ENCODE results near the gene FN1.

FN1 gene

GRCh38 chr2:215390550-215390913 lies 45.3 kb downstream of the FN1 start:
- no peak overlapping the region for H3K4me3 ChIP-seq (ENCODE audit: low read depth, low read length)

DNA sequence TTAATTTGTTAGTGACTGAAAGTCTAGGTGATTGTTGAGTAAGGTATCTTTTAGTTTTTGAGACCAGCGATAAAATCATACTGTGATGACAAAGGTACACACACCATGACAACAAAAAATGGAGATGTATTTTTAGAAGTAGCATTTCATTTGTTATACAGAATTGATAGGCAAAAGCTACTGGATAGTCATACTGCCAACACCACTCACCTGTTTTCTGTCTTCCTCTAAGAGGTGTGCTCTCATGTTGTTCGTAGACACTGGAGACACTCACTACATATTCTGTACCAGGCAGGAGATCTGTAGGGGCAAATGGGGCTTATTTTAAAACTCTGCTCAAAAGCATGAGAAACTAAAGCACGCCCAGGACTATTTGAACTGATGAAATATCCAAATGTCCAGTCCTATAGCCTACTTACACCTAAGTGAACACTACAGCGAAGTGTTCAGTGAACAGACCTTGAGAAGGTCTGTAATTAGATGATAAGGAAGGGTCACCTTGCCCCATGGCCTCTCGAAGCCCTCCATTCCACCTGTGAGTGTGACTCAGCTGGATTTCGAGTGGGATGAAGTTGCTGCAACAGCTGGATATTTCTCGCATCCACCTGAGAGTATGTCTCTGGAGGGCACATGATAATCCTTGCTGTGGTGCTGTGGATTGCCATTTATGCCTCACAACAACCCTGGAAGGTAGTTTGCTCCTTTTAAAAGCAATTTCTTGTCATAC lies 47.7 kb downstream of the FN1 start:
- no peak overlapping the region for H3K4me3 ChIP-seq (ENCODE audit: low read depth, low read length)

DNA sequence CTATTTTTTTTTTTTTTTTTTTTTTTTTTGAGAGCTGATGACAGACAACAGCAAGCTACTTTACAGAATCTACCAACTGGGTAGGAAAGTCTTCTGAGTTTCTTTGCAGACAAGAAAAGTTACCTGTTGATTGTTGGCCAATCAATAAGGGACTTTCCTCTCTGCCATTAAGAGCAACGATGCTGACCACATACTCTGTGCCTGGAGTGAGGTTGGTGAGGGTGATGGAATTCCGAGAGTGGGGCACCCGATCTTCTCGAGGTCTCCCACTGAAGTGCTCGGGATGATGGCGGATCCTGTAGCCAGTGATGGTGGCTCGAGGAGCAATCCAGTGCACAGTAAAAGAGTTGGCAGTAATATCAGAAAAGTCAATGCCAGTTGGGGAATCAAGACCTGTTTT lies 49.3 kb downstream of the FN1 start:
- H3K4me3 ChIP-seq (ENCODE audit: low read depth, low read length) = no peak overlapping the region

- no peak overlapping the region for H3K4me3 ChIP-seq (ENCODE audit: low read depth, low read length)
Measured at GRCh38 chr2:215384710-215385109, 51.2 kb downstream of the FN1 start.

DNA sequence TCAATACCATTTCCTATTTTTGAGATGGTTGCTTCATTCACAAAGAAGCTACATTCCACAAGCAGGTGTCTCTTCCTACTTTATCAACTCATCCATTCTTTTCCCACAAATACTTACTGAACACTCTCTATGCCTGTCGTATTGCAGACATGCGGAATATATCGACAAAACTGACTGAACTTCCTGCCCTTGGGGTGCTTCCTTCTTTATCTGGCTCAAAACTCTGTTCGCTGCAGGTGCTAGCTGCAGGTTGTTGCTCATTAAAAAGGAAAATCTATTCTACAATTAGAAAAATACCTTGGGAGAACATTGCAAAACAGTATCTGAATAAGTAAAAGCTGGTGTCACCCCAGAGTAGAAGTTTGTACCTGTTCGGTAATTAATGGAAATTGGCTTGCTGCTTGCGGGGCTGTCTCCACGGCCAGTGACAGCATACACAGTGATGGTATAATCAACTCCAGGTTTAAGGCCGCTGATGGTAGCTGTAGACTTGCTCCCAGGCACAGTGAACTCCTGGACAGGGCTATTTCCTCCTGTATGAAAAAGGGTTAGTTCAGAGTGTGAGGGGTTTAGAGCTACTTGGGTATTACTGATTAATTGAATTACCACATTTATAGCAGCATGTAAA lies 52.1 kb downstream of the FN1 start:
- no peak overlapping the region for H3K4me3 ChIP-seq (ENCODE audit: low read depth, low read length)

DNA sequence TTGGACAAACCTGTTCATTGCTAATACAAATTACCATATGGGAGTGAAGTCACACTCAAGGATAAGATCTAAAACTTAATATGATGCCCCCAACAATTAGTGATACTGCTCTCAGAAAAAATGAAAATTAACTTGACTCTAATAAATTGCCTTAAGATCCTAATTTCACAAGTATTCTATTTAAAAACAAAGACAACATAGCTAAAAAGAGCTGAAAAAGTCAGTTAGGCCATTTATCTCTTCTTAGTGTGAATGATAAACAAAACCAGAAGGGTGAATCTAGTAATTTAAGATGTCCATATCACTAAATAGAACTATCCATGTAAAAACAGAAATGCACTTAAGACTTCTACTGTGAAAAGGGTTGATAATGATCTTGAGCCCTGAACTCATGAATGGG lies 53.4 kb downstream of the FN1 start:
- H3K4me3 ChIP-seq (ENCODE audit: low read depth, low read length) = no peak overlapping the region

- no peak overlapping the region for H3K4me3 ChIP-seq (ENCODE audit: low read depth, low read length)
Measured at GRCh38 chr2:215382011-215382410, 53.9 kb downstream of the FN1 start.

DNA sequence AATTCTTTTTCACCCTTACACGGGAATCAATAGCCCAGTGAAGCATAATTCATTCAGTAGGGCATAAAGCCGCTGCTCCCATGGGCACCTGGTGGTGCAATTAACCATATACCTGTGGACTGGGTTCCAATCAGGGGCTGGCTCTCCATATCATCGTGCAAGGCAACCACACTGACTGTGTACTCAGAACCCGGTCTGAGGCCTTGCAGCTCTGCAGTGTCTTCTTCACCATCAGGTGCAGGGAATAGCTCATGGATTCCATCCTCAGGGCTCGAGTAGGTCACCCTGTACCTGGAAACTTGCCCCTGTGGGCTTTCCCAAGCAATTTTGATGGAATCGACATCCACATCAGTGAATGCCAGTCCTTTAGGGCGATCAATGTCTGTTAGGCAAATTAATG lies 55.2 kb downstream of the FN1 start:
- no peak overlapping the region for H3K4me3 ChIP-seq (ENCODE audit: low read depth, low read length)

GRCh38 chr2:215379948-215380347 lies 55.9 kb downstream of the FN1 start:
- no peak overlapping the region for H3K4me3 ChIP-seq (ENCODE audit: low read depth, low read length)

GRCh38 chr2:215379039-215379438 lies 56.8 kb downstream of the FN1 start:
- no peak overlapping the region for H3K4me3 ChIP-seq (ENCODE audit: low read depth, low read length)

GRCh38 chr2:215378045-215378444 lies 57.8 kb downstream of the FN1 start:
- no peak overlapping the region for H3K4me3 ChIP-seq (ENCODE audit: low read depth, low read length)

GRCh38 chr2:215377283-215377682 lies 58.6 kb downstream of the FN1 start:
- no peak overlapping the region for H3K4me3 ChIP-seq (ENCODE audit: low read depth, low read length)

- no peak overlapping the region for H3K4me3 ChIP-seq (ENCODE audit: low read depth, low read length)
Measured at GRCh38 chr2:215376103-215376780, 59.6 kb downstream of the FN1 start.

DNA sequence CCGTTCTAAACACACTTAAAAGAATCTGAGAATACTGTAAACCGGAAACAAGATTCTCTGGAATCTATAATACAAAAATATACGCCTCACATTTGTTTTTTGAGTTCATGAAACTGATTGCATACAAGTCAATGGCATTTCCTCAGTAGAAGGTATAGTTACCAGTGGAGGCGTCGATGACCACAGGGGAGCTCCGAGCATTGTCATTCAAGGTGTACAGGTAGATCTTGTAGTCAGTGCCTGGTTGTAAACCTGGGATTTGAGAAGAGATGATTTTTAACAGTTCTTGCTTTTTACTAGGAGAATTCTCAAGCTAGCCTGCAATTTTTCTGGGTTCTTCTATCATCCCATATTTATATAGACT lies 60.4 kb downstream of the FN1 start:
- no peak overlapping the region for H3K4me3 ChIP-seq (ENCODE audit: low read depth, low read length)

DNA sequence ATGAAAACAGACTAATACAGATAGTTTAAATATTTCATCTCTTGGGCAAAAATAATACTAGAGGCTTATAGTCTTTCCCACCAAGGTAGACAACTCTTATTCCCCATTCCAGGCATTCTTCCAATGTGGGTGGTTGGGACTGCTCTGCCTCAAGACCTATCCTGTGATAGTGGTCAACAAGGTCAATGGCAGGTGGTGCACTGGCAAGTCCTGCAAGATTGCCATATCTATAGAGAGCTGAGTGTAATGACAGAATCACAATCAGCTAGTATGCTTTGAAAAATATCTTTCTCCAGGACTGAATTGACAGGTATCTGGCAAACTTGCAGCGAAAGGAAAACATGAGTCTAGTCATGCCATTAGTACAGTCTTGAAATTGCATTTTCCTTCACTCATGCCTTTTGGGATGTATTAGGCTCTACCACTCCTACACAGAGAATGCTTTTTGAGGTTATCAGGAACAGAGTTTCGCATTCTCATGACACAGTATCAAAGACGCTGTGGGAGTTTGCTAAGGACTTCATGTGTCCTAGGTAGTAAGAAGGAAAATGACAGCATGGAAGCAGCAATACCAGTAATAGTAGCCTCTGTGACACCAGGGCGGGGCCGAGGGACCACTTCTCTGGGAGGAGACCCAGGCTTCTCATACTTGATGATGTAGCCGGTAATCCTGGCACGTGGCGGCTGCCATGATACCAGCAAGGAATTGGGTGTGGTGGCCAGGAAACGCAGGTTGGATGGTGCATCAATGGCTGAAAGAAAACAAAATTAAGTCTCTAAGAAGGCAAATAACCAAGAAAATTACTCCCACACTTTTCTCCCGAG lies 61.0 kb downstream of the FN1 start:
- no peak overlapping the region for H3K4me3 ChIP-seq (ENCODE audit: low read depth, low read length)

- H3K4me3 ChIP-seq (ENCODE audit: low read depth, low read length) = no peak overlapping the region
Measured at GRCh38 chr2:215374002-215374401, 61.9 kb downstream of the FN1 start.

DNA sequence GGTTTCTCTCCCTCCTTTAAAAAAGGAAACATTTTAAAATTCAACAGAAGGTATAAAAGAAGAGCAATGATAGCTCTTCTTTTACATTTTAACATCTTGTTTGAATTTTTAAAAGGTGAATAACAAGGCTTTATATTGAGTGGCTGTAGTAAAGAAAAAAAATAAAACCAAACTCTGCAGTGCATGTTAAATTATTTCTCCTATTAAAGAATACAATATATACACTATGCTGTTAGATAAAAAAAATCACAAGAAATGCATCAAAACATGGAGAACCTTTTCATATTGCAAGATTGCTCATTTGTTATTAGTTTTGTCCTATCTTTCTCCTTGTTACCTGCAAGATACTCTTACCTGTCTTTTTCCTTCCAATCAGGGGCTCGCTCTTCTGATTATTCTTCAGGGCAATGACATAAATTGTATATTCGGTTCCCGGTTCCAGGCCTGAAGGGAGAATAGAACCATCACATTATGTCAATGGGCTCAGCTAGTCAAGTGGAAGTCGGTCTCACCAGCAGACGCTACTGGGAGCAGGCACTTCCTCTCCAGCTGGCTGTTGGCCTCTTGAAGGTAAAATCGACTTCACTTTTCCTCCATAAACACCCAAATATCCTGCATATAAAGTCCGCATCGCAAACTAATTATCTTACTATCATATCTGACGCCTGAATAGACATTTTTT lies 62.8 kb downstream of the FN1 start:
- H3K4me3 ChIP-seq (ENCODE audit: low read depth, low read length) = no peak overlapping the region

- no peak overlapping the region for H3K4me3 ChIP-seq (ENCODE audit: low read depth, low read length)
Measured at GRCh38 chr2:215371915-215372897, 63.7 kb downstream of the FN1 start.

DNA sequence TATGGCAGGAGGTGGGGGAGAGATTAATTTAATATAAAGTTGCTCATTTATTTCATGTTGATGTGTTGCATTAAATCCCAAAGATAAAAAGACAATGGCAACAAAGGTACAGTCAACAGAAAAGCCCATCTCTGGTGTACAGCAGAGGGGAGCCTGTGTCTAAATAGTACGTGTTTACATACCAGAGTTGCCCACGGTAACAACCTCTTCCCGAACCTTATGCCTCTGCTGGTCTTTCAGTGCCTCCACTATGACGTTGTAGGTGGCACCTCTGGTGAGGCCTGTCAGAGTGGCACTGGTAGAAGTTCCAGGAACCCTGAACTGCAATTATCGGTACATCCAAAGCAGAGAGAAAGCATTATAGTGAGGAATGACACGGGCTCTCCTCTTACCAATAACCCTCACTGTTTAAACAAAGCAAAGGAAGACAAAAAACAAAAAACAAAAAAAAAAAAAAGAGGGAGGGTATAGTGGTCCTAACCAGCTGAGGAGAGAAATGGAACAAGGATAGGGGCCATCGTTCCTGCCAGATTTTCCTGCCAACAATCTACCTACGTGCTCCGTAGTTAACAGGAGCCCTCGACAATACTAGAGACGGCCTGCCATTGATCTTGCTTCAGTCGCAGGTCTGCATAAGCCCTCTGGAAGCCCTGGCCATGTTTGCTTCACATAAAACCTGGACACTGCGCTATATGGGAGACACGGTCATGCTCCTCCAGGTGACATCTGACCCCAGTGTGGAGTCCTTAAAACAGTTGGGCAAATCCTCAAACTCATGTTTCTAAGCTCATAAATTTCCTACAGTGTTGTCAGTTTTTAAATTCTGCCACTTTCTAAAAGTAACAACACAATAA lies 65.5 kb downstream of the FN1 start:
- no peak overlapping the region for H3K4me3 ChIP-seq (ENCODE audit: low read depth, low read length)

Measured in iPS-11a (cell line).